GM13977 (cell line): ENCODE data around the gene TEPSIN.
A peak's percentile ranks its signal among the peaks of the same experiment; 100 is the strongest.
"Not testable (repeated sequence)": the region's sequence is repeated elsewhere in the genome, so short reads cannot be mapped to it uniquely, and the experiment has no call there.

ENCODE experiments used
- DNase-seq: peaks from one replicate; pipeline ENCODE4 v3.0.0; 2012; ENCODE audit warnings: low spot score
- in situ Hi-C: fragments of 300-500 bp; cut with MboI; formaldehyde crosslinking; loops from one replicate; pipeline ENCODE4 v1.12.0; 2022; ENCODE audit warnings: low sequenced_read_pairs, low pct_unique_long_range_greater_than_20kb, mixed read lengths, inconsistent platforms; ENCODE audit not compliant: unreplicated experiment
- TF ChIP-seq, protein P1 (sequence below): IDR thresholded peaks from 2 replicates; pipeline ENCODE4 v1.5.1; 2012; ENCODE audit warnings: mild to moderate bottlenecking, control low read depth; ENCODE audit not compliant: insufficient read depth; ENCODE audit errors: extremely low read depth, missing control alignments

Gene TEPSIN

DNA sequence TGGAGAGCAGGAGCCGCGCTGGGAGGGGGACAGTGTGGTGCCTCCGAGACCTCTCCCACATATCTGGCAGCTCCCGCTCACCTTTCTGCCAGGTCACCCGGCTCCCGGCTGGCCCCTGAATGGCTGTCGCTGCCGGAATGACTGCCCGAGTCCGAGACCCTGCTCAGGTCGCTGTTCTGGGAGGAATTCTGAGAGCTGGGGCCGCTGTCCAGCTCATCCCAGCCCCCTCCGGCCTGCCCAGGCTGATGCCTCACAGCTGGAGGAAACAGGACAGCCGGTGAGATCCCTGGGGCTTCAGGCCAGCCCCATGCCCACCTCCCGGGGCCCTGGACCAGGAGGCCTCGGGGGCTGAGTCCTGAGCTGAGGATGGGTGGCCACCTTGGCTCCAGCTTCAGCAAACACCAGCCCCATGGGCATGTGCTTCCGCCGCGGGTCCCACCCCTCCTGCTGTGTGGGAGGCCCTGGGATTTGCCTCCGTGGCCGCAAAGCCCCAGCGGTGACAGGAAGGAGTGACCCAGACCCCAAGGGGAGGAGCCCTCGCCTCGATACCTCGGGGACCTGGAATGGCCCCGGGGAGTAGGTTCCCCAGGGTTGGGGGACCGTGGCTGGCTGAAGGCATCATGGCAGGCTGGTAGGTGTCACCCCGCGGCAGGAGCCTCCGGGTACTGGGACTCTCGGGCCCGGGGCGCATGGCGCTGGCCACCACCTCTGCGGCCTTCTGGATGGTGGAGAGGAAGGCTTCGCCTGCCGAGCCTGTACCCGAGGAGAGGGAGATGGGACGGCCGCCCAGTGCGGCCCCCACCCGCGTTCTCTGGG, 6.9 kb downstream of the TEPSIN start:
- DNase-seq = no peak
- in situ Hi-C loops = no loop called here
- TF ChIP-seq, protein P1, sequence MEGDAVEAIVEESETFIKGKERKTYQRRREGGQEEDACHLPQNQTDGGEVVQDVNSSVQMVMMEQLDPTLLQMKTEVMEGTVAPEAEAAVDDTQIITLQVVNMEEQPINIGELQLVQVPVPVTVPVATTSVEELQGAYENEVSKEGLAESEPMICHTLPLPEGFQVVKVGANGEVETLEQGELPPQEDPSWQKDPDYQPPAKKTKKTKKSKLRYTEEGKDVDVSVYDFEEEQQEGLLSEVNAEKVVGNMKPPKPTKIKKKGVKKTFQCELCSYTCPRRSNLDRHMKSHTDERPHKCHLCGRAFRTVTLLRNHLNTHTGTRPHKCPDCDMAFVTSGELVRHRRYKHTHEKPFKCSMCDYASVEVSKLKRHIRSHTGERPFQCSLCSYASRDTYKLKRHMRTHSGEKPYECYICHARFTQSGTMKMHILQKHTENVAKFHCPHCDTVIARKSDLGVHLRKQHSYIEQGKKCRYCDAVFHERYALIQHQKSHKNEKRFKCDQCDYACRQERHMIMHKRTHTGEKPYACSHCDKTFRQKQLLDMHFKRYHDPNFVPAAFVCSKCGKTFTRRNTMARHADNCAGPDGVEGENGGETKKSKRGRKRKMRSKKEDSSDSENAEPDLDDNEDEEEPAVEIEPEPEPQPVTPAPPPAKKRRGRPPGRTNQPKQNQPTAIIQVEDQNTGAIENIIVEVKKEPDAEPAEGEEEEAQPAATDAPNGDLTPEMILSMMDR = no peak

DNA sequence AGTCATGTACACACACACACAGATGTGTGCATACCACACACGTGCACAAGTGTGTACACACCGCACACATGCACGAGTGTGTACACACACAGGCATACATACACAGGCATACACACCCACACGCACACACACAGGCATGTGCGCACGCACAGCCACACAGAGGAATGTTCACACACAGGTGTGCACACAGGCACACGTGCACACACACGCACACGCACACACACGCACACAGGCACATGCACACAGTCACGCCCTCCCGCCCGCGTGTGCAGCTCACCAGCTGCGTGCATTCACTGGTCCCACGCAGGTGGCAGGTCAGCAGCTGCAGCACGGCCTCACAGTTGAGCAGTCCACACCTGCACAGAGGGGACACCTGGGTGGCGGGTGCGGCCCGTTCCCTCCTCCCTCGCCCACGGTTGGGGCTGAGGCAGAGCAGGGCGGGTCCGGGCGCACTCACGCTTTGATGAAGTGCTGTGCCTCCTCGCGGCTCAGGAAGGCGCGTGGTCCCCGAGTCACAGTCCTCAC, 7.7 kb downstream of the TEPSIN start:
- TF ChIP-seq, protein P1 = no peak
- DNase-seq = no peak
- in situ Hi-C loops = no loop called here

DNA sequence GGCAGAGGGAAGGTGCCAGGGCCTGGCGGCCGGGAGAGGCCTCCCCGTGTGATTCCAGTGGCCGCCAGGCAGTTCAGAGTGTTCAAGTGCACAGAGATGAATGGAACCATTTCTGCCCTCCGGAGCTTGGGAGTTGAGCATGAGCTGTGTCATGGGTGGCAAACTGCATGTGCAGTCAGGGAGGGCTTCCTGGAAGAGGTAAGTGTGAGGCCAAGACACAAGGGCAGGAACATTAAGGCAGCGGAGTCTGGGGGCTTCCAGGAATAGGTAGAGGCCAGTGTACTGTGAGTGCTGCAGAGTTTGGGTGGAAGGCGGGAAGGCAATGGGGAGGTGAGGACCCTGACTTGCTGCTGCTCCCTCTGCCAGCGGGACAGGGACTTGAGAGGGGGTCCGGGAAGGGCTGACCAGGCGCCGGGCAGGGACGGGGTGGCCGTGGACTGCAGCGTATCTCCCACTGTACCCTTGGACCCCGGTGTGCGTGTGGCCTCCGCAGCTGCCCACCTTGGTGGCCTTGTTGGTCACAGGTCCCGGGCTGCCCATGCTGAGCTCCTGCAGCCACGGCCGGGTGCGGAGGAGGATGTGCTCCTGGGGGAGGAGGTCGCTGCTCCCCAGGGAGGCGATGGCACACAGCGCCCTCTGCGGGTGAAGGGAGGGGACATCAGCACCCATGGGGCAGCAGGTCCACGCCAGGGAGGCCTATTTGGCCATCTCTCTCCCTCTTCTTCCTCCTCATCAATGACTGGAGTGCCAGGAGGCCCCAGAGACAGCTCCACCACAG, 8.6 kb downstream of the TEPSIN start:
- TF ChIP-seq, protein P1 = peak; percentile 62
- peak; percentile 72 for DNase-seq
- in situ Hi-C loops = no loop called here

GRCh38 chr17:81229666-81229920, 9.3 kb downstream of the TEPSIN start:
- TF ChIP-seq, protein P1 = no peak
- in situ Hi-C loops = no loop called here

GRCh38 chr17:81228834-81229665, 9.8 kb downstream of the TEPSIN start:
- DNase-seq = no peak
- in situ Hi-C loops = no loop called here
- TF ChIP-seq, protein P1 = no peak

More at GRCh38 chr17:81229666-81229920, 9.3 kb downstream of the TEPSIN start:
- DNase-seq = no peak

DNA sequence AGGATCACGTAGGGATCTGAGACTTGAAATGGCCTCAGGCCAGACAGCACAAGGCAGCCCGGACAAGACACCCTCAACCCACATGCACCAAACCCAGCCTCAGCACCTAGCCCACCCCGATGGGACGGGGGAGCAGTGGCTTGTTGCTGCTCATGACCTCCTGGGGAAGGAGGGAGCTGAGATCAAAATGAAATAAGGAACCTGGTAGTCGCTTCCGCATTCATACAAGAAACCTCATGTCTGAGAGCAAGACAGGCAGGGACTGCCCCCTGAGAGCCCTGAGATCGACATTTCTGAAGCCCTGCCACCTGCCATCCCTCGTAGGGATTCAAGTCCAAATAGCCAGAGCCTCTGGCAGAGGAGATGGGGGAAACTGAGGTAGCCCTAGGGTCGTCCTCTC, 10.4 kb downstream of the TEPSIN start:
- DNase-seq = peak; percentile 64
- TF ChIP-seq, protein P1 = no peak
- in situ Hi-C loops = no loop called here

- in situ Hi-C loops, DNase-seq: not testable (repeated sequence)
These were observed 11.2 kb downstream of the TEPSIN start for GRCh38 chr17:81227630-81228029.
